ENCODE data around the gene MYBPC3. TPM values are rescaled to one million over a fixed set of nuclear protein-coding genes. Genes with fewer than 3 reads are reported as not detected.

MYBPC3 gene
- total and polyA plus RNA-seq, 10 of the 15 experiments (the other 5 are each of a cell fraction or from before 2014, with no cell fraction given), result 0.03 to 0.08 (median 0.03) TPM; not detected in 7

DNA sequence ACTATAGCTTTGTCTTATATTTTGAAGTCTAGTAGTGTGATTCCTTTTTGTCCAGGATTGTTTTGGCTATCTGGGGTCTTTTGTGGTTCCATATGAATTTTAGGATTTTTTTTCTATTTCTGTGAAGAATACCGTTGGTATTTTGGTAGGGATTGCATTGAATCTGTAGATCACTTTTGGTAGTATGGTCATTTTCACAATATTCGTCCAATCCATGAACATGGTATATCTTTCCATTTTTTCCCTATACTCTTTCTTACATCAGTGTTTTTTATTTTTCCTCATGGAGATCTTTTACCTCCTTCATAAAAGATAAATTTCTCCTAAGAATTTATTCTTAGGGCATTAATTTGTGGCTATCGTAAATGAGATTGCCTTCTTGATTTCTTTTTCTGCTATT is 53.4 kb downstream of the MYBPC3 start (continued):
- TF ChIP-seq ZNF24 (IDR thresholded peaks at IDR 0.05) (no peak), BMI1 (IDR thresholded peaks at IDR 0.05; ENCODE audit: borderline replicate concordance) (no peak), RAD51 (IDR thresholded peaks at IDR 0.05) (no peak)

DNA sequence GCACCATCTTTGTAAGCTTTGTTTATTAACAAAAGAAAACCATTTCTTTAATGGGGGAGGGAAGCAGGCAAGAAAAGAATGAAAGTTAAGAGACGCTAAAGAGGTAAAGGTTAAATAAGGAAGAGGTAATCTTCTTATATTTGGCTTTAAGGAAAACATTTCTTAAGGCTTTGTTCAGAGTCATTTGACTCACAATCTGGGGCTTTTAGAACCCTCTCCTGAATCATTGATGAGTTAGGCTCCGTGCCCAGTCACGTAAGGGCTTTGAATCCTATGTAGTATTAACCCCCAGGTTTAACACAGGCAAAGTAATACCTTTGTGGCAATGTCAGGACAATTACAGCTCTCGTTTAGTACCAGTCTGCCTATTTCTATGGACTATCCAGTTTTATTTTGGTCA is 56.5 kb downstream of the MYBPC3 start:
- in situ Hi-C loops (cut with MboI) (no loop called here), intact Hi-C loops (cut with micrococcal nuclease; ENCODE audit: unreplicated experiment) (no loop called here)
- H4K20me1 ChIP-seq (ENCODE audit: control insufficient read depth, insufficient read depth), result no peaks in the 10 kb centered on the region
- BruUV-seq (replicated peaks), result no TSS peak
- H3K4me3 ChIP-seq, result no peak overlapping the region
- POLR2A ChIA-PET, result interaction anchor here (0.5 kb wide), 1 partner anchor 242 kb away, joined by 3 read pairs; no protein-coding TSS in a partner anchor
- no peaks in the 10 kb centered on the region for H3K79me2 ChIP-seq (ENCODE audit: control insufficient read depth, insufficient read depth, low read length)
- FAIRE-seq (no peak), DNase-seq (ENCODE audit: low read depth, low spot score) (no peak), ATAC-seq (no peak)
- H3K9me3 ChIP-seq (replicated peaks; ENCODE audit: control insufficient read depth, insufficient read depth, low read length), result no peaks in the 10 kb centered on the region; the same call in 2 of the 3 replicates
- TF ChIP-seq SP1 (IDR thresholded peaks at IDR 0.05; ENCODE audit: low read depth, low read length), result no peak
- no peak for TF ChIP-seq EGR1 (IDR thresholded peaks at IDR 0.05; ENCODE audit: borderline replicate concordance in 1 of 2, low read depth in 2 of 2, low read length in 2 of 2)
- TF ChIP-seq TCF12 (IDR thresholded peaks at IDR 0.05; ENCODE audit: low read depth, low read length), result no peak
- TF ChIP-seq ETV6 (conservative IDR thresholded peaks at IDR 0.05 in 1 of 2, IDR thresholded peaks at IDR 0.05 in 1 of 2; ENCODE audit: borderline replicate concordance in 1 of 2, low read depth in 1 of 2), result no peak
- no peak for TF ChIP-seq MYC (IDR thresholded peaks at IDR 0.05; ENCODE audit: insufficient read depth, insufficient read length, insufficient replicate concordance, low read length, severe bottlenecking)
- no peak for TF ChIP-seq NRF1 (conservative IDR thresholded peaks at IDR 0.05; ENCODE audit: low read depth, low read length)
- TF ChIP-seq BCL3 (IDR thresholded peaks at IDR 0.05; ENCODE audit: borderline replicate concordance, insufficient read depth, low read depth, low read length, poor library complexity, severe bottlenecking), result no peak
- TF ChIP-seq SPI1 (IDR thresholded peaks at IDR 0.05; ENCODE audit: borderline replicate concordance, insufficient read depth, low read depth, low read length), result no peak
- no peak for TF ChIP-seq CBFB (IDR thresholded peaks at IDR 0.05; ENCODE audit: low read depth)
- TF ChIP-seq SREBF1 (IDR thresholded peaks at IDR 0.05; ENCODE audit: low read length), result no peak
- no peaks in the 10 kb centered on the region for H3K27me3 ChIP-seq (replicated peaks in 1 of 2; ENCODE audit: control insufficient read depth in 2 of 2, insufficient read depth in 2 of 2, low read length in 1 of 2)
- no peaks in the 10 kb centered on the region for H3K4me1 ChIP-seq (ENCODE audit: control insufficient read depth, insufficient read depth, low read length)
- RAD21 ChIA-PET (ENCODE audit: unreplicated experiment), result interaction anchor here (0.5 to 0.6 kb wide), 2 partner anchors 24 to 59 kb away, joined by 3 to 4 read pairs; no protein-coding TSS in a partner anchor
- H3K4me2 ChIP-seq (ENCODE audit: control insufficient read depth, insufficient read depth), result no peak overlapping the region
- SMC1A ChIA-PET (ENCODE audit: uncharacterized antibody, unreplicated experiment), result no interaction called here
- no peak overlapping the region for H3K9ac ChIP-seq (ENCODE audit: control insufficient read depth, insufficient read depth, low read length)
- no peak overlapping the region for H2AFZ ChIP-seq (ENCODE audit: control insufficient read depth, low read depth, low read length)
- no peak overlapping the region for H3K27ac ChIP-seq (ENCODE audit: control insufficient read depth, insufficient read depth)
- CTCF ChIA-PET, result no interaction called here
- WGBS (ENCODE audit: insufficient coverage, insufficient replicate concordance, low lambda C conversion rate, missing lambda C conversion rate), result 94% methylated on average over 4 of the region's 4 CpGs
- H3K36me3 ChIP-seq (ENCODE audit: control insufficient read depth in 2 of 2, insufficient read depth in 2 of 2, low read length in 1 of 2), result peaks cover 8 to 26% of the 10 kb centered on the region in 2 experiments

Measured in GM12878 (cell line).